ENCODE results near the gene ZFP30. TPM values are rescaled to one million over a fixed set of nuclear protein-coding genes. Genes with fewer than 3 reads are reported as not detected.

Gene ZFP30
- total and polyA plus RNA-seq, 2 of the 13 experiments (the other 11 are each of a cell fraction or from before 2014, with no cell fraction given): 3.4 to 19.2 TPM

GRCh38 chr19:37655689-37656371 is 565 bp upstream of the ZFP30 start (continued):
- TF ChIP-seq SP5 (CRISPR knock-in tag; IDR thresholded peaks at IDR 0.05; ENCODE audit: borderline replicate concordance, low read depth) (peak; percentile 32; the same call in 1 of the 2 replicates), ZNF703 (CRISPR knock-in tag; IDR thresholded peaks at IDR 0.05; ENCODE audit: borderline replicate concordance) (no peak), ZNF775 (CRISPR knock-in tag; IDR thresholded peaks at IDR 0.05; ENCODE audit: borderline replicate concordance) (no peak; the same call in none of the 2 replicates), TEAD2 (CRISPR knock-in tag; IDR thresholded peaks at IDR 0.05) (no peak), SMARCC2 (IDR thresholded peaks at IDR 0.05) (no peak), ZC3H4 (CRISPR knock-in tag; IDR thresholded peaks at IDR 0.05; ENCODE audit: borderline replicate concordance) (peak; percentile 67; the same call in 1 of the 2 replicates), RFXANK (CRISPR knock-in tag; IDR thresholded peaks at IDR 0.05) (0 out of 2 replicates have a peak, but pooled peaks have one; percentile 18), CC2D1A (CRISPR knock-in tag; IDR thresholded peaks at IDR 0.05) (no peak), CHD4 (IDR thresholded peaks at IDR 0.05; ENCODE audit: borderline replicate concordance, low read length) (no peak), RORA (CRISPR knock-in tag; IDR thresholded peaks at IDR 0.05) (no peak), GABPB1 (CRISPR knock-in tag; IDR thresholded peaks at IDR 0.05) (peak; percentile 80), NFRKB (IDR thresholded peaks at IDR 0.05) (no peak), PITX1 (CRISPR knock-in tag; IDR thresholded peaks at IDR 0.05) (peak; percentile 89), HNRNPL (IDR thresholded peaks at IDR 0.05; ENCODE audit: low read depth, low read length) (0 out of 2 replicates have a peak, but pooled peaks have one; percentile 15), ZNF20 (CRISPR knock-in tag; IDR thresholded peaks at IDR 0.05) (no peak; the same call in 1 of the 2 replicates), TGIF2 (CRISPR knock-in tag; IDR thresholded peaks at IDR 0.05) (peak; percentile 74), JDP2 (CRISPR knock-in tag; IDR thresholded peaks at IDR 0.05; ENCODE audit: borderline replicate concordance) (no peak), HOXA5 (CRISPR knock-in tag; IDR thresholded peaks at IDR 0.05) (0 out of 2 replicates have a peak, but pooled peaks have one; percentile 17), SUZ12 (IDR thresholded peaks at IDR 0.05; ENCODE audit: low read depth, low read length) (no peak), ZNF749 (CRISPR knock-in tag; IDR thresholded peaks at IDR 0.05; ENCODE audit: borderline replicate concordance) (peak; percentile 64; the same call in 1 of the 2 replicates), ZNF430 (CRISPR knock-in tag; IDR thresholded peaks at IDR 0.05) (no peak; the same call in 1 of the 2 replicates), ZKSCAN8 (CRISPR knock-in tag; IDR thresholded peaks at IDR 0.05; ENCODE audit: borderline replicate concordance) (no peak), TMF1 (CRISPR knock-in tag; IDR thresholded peaks at IDR 0.05; ENCODE audit: low read depth) (no peak), KLF11 (CRISPR knock-in tag; IDR thresholded peaks at IDR 0.05) (peak; percentile 73; the same call in 1 of the 2 replicates), ZNF546 (CRISPR knock-in tag; conservative IDR thresholded peaks at IDR 0.05) (no peak), ZNF589 (CRISPR knock-in tag; conservative IDR thresholded peaks at IDR 0.05) (0 out of 2 replicates have a peak, but pooled peaks have one; percentile 16), ZC3H13 (CRISPR knock-in tag; IDR thresholded peaks at IDR 0.05) (peak; percentile 76), ZSCAN12 (CRISPR knock-in tag; IDR thresholded peaks at IDR 0.05) (no peak)
- TF ChIP-seq, protein P1, sequence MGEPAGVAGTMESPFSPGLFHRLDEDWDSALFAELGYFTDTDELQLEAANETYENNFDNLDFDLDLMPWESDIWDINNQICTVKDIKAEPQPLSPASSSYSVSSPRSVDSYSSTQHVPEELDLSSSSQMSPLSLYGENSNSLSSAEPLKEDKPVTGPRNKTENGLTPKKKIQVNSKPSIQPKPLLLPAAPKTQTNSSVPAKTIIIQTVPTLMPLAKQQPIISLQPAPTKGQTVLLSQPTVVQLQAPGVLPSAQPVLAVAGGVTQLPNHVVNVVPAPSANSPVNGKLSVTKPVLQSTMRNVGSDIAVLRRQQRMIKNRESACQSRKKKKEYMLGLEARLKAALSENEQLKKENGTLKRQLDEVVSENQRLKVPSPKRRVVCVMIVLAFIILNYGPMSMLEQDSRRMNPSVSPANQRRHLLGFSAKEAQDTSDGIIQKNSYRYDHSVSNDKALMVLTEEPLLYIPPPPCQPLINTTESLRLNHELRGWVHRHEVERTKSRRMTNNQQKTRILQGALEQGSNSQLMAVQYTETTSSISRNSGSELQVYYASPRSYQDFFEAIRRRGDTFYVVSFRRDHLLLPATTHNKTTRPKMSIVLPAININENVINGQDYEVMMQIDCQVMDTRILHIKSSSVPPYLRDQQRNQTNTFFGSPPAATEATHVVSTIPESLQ (CRISPR knock-in tag; conservative IDR thresholded peaks at IDR 0.05): no peak
- TF ChIP-seq, protein P2, sequence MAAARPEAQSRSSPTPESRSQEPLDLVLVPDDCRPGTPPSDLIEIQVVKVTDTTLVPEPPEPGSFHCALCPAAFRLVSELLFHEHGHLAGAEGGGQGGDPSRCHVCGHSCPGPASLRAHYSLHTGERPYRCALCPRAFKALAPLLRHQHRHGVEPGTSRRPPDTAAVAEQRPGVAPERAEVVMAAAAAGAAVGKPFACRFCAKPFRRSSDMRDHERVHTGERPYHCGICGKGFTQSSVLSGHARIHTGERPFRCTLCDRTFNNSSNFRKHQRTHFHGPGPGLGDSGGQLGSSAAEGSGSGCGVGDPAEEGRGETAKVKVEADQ (CRISPR knock-in tag; IDR thresholded peaks at IDR 0.05; ENCODE audit: borderline replicate concordance): no peak
